ENCODE data around the gene PDZD2. TPM values are rescaled to one million over a fixed set of nuclear protein-coding genes. Genes with fewer than 3 reads are reported as not detected.

Gene PDZD2
- total RNA-seq, 2 donors from 2014 or later, result 6.6 to 14.6 TPM

DNA sequence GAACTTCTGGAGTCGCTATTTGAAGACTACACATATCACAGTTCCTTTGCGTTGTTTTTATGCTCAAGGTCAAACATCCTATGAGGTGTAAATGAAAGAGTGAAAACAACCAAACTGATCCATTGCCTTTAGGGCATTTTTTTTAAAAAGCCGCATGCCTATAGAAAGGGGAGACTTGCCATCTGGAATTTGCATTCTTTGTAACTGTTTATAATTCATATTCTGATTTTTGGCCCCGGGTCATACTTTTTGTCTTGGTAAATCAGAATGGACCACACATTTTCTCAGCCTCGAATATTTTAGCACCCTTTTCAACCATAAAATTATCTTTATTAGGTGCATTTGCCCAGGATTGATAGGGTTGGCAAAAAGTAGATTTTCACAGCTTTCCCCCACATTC lies 347.2 kb downstream of the PDZD2 start:
- peaks cover 18% of the 10 kb centered on the region for H3K4me1 Mint-ChIP-seq
- Histone ChIP-seq H3K9ac (ENCODE audit: extremely low read depth, low read length, poor library complexity, severe bottlenecking) (no peak overlapping the region), H3K27ac (ENCODE audit: low read depth, low read length) (no peak overlapping the region), H3K27me3 (ENCODE audit: control insufficient read depth, insufficient read depth, low read length, poor library complexity, severe bottlenecking) (no peaks in the 10 kb centered on the region), H3K4me3 (ENCODE audit: low read length) (no peak overlapping the region), H3K4me1 (ENCODE audit: control insufficient read depth, insufficient read depth, low read length) (peaks cover 2% of the 10 kb centered on the region), H3K36me3 (ENCODE audit: control insufficient read depth, insufficient read depth, low read length) (no peaks in the 10 kb centered on the region), H3K9me3 (ENCODE audit: control insufficient read depth, low read length) (peaks cover 4% of the 10 kb centered on the region)
- peaks cover 13% of the 10 kb centered on the region for H3K36me3 Mint-ChIP-seq (ENCODE audit: low read depth)
- TF ChIP-seq, protein P1, sequence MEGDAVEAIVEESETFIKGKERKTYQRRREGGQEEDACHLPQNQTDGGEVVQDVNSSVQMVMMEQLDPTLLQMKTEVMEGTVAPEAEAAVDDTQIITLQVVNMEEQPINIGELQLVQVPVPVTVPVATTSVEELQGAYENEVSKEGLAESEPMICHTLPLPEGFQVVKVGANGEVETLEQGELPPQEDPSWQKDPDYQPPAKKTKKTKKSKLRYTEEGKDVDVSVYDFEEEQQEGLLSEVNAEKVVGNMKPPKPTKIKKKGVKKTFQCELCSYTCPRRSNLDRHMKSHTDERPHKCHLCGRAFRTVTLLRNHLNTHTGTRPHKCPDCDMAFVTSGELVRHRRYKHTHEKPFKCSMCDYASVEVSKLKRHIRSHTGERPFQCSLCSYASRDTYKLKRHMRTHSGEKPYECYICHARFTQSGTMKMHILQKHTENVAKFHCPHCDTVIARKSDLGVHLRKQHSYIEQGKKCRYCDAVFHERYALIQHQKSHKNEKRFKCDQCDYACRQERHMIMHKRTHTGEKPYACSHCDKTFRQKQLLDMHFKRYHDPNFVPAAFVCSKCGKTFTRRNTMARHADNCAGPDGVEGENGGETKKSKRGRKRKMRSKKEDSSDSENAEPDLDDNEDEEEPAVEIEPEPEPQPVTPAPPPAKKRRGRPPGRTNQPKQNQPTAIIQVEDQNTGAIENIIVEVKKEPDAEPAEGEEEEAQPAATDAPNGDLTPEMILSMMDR (conservative IDR thresholded peaks at IDR 0.05), result no peak
- no peak for DNase-seq
- no peaks in the 10 kb centered on the region for H3K27me3 Mint-ChIP-seq (ENCODE audit: insufficient read depth)
- 86 to 88% methylated on average over 4 to 5 of the region's 5 CpGs for WGBS, 2 experiments (ENCODE audit: insufficient coverage in 1 of 2, insufficient read length in 1 of 2)
- peaks cover 6% of the 10 kb centered on the region for H3K9me3 Mint-ChIP-seq
- H3K27ac Mint-ChIP-seq, result no peak overlapping the region
- H3K4me3 Mint-ChIP-seq, result no peak overlapping the region

DNA sequence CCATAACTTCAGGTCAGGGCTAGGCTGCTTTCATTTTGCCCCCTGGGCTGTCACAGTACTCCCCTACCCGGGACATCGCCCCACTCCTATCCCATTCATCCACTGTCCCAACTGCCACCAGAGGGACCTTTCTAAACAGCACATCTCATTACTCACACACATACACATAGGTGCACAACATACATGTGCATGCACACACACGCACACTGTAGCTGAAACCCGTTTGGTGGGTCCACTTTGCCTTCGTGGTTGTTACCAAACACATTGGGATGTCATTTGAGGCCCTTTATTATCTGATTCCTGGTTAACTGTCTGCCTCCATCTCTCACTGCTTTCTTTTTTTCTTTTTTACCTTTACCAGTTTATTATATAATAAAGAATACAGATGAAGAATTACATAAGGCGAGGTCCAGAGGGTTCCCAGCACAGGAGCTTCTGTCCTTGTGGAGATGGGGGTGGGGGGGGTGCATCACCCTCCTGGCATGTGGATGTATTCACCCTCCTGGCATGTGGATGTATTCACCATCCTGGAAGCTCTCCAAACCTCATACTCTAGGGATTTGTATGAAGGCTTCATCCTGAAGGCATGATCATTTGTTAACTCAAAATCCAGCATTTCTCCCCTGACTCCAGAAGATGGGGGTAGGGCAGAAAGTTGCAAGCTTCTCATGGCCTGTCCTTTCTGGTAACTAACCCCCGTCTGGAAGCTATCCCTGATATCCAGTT lies 349.2 kb downstream of the PDZD2 start:
- DNase-seq, result no peak
- H3K27ac ChIP-seq (ENCODE audit: low read depth, low read length), result no peak overlapping the region
- no peak overlapping the region for H3K4me3 ChIP-seq (ENCODE audit: low read length)
- Mint-ChIP-seq H3K27me3 (ENCODE audit: insufficient read depth) (no peaks in the 10 kb centered on the region), H3K27ac (no peak overlapping the region), H3K4me3 (no peak overlapping the region), H3K36me3 (ENCODE audit: low read depth) (peaks cover 13% of the 10 kb centered on the region), H3K9me3 (peaks cover 6% of the 10 kb centered on the region), H3K4me1 (peaks cover 17% of the 10 kb centered on the region)
- 87 to 100% methylated on average over 6 to 7 of the region's 7 CpGs for WGBS, 2 experiments (ENCODE audit: insufficient coverage in 1 of 2, insufficient read length in 1 of 2)
- peaks cover 4% of the 10 kb centered on the region for H3K9me3 ChIP-seq (ENCODE audit: control insufficient read depth, low read length)
- no peak overlapping the region for H3K9ac ChIP-seq (ENCODE audit: extremely low read depth, low read length, poor library complexity, severe bottlenecking)
- no peaks in the 10 kb centered on the region for H3K36me3 ChIP-seq (ENCODE audit: control insufficient read depth, insufficient read depth, low read length)
- no peaks in the 10 kb centered on the region for H3K4me1 ChIP-seq (ENCODE audit: control insufficient read depth, insufficient read depth, low read length)
- TF ChIP-seq, protein P1 (conservative IDR thresholded peaks at IDR 0.05), result no peak
- H3K27me3 ChIP-seq (ENCODE audit: control insufficient read depth, insufficient read depth, low read length, poor library complexity, severe bottlenecking), result no peaks in the 10 kb centered on the region

DNA sequence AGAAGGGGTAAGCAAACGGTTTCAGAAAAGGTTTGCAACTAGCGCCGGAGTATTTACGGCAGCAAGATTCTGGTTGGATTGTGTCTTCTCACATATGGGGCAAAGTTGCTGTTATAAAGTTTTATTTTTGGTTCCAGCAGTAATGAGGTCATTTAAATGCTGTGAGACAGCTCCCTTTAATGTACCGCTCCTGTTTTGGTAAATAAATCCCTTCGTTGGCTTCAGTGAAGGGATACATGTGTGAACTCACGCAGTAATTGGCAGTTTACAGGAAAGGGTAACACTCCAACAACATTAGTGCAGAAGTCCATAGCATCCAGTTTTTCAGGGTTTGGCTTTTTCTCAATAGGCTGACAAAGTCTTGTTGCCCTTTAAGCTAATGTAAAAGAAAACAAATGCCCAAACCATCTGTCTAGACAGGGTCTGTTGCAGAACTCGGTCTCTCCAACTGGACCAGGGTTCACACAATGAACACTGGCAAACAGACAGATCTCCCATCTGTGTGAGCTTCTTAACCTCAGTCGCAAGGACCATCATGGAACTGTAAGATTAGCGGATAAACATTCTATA lies 351.2 kb downstream of the PDZD2 start:
- H3K9ac ChIP-seq (ENCODE audit: extremely low read depth, low read length, poor library complexity, severe bottlenecking), result no peak overlapping the region
- peaks cover 17% of the 10 kb centered on the region for H3K4me1 Mint-ChIP-seq

More for the DNA sequence above, 351.2 kb downstream of the PDZD2 start:
- Mint-ChIP-seq H3K4me3 (no peak overlapping the region), H3K9me3 (peaks cover 6% of the 10 kb centered on the region), H3K36me3 (ENCODE audit: low read depth) (peaks cover 13% of the 10 kb centered on the region), H3K27ac (no peak overlapping the region), H3K27me3 (ENCODE audit: insufficient read depth) (no peaks in the 10 kb centered on the region)
- 95 to 100% methylated on average over 5 to 10 of the region's 10 CpGs for WGBS, 2 experiments (ENCODE audit: insufficient coverage in 1 of 2, insufficient read length in 1 of 2)
- Histone ChIP-seq H3K4me3 (ENCODE audit: low read length) (no peak overlapping the region), H3K27ac (ENCODE audit: low read depth, low read length) (no peak overlapping the region), H3K36me3 (ENCODE audit: control insufficient read depth, insufficient read depth, low read length) (no peaks in the 10 kb centered on the region), H3K4me1 (ENCODE audit: control insufficient read depth, insufficient read depth, low read length) (no peaks in the 10 kb centered on the region), H3K9me3 (ENCODE audit: control insufficient read depth, low read length) (peaks cover 4% of the 10 kb centered on the region), H3K27me3 (ENCODE audit: control insufficient read depth, insufficient read depth, low read length, poor library complexity, severe bottlenecking) (peaks cover 1% of the 10 kb centered on the region)
- TF ChIP-seq, protein P1 (conservative IDR thresholded peaks at IDR 0.05), result no peak
- DNase-seq, result no peak
